HG03060 (cell line): Measurements from ENCODE around the gene DUSP6.

Experiments used
- ATAC-seq: cut with Tn5 transposase; IDR thresholded peaks from one replicate; pipeline ENCODE4 v1.9.1; 2021; ENCODE audit warnings: low read depth, moderate number of reproducible peaks; ENCODE audit not compliant: unreplicated experiment

The DUSP6 gene

GRCh38 chr12:89305373-89305772, 46.9 kb downstream of the DUSP6 start:
- no peak for ATAC-seq

- ATAC-seq = no peak
These were observed 52.4 kb downstream of the DUSP6 start for GRCh38 chr12:89299931-89300330.

- no peak for ATAC-seq
These were observed 52.9 kb downstream of the DUSP6 start for GRCh38 chr12:89299417-89299816.
